Fibroblast of lung (primary cell): Measurements from ENCODE around the gene MCM3AP. TPM values are rescaled to one million over a fixed set of nuclear protein-coding genes. Genes with fewer than 3 reads are reported as not detected.

Source experiments
- DNase-seq, 2 donors: peaks; one replicate each; pipeline versions ENCODE4 v3.0.0 to v3.0.0-alpha.2; 2010; ENCODE audit warnings: low read depth in 2 of 2
- H2AFZ ChIP-seq: 2 replicates; pipeline ENCODE4 v1.5.1; 2012; ENCODE audit warnings: low read length, control low read depth, inconsistent platforms
- H3K27ac ChIP-seq: 2 replicates; pipeline ENCODE4 v1.5.1; 2011; ENCODE audit warnings: low read length, control low read depth; ENCODE audit not compliant: insufficient read depth
- H3K27me3 ChIP-seq: 2 replicates; pipeline ENCODE4 v1.5.1; 2011; ENCODE audit warnings: mild to moderate bottlenecking, low read length; ENCODE audit not compliant: control insufficient read depth, insufficient read depth
- H3K36me3 ChIP-seq: 2 replicates; pipeline ENCODE4 v1.5.1; 2011; ENCODE audit warnings: low read length; ENCODE audit not compliant: control insufficient read depth, insufficient read depth
- H3K4me1 ChIP-seq: 2 replicates; pipeline ENCODE4 v1.5.1; 2011; ENCODE audit warnings: low read length; ENCODE audit not compliant: control insufficient read depth, insufficient read depth; ENCODE audit errors: extremely low read depth
- H3K4me2 ChIP-seq: 2 replicates; pipeline ENCODE4 v1.5.1; 2011; ENCODE audit warnings: low read length, control low read depth; ENCODE audit not compliant: insufficient read depth; ENCODE audit errors: extremely low read depth
- H3K4me3 ChIP-seq, 4 experiments: fragments of 200-600 bp in 1 of 4; sonication (generic) in 1 of 4; replicated peaks in 1 of 4; 2 replicates each; pipeline ENCODE4 v1.5.1; 2011 to 2016; ENCODE audit warnings: low read length in 4 of 4, low read depth in 3 of 4, mild to moderate bottlenecking in 3 of 4, control low read depth in 2 of 4, inconsistent platforms in 1 of 4, mixed read lengths in 1 of 4; ENCODE audit not compliant: insufficient read depth in 1 of 4; ENCODE audit errors: control extremely low read depth in 1 of 4
- H3K79me2 ChIP-seq: 2 replicates; pipeline ENCODE4 v1.5.1; 2012; ENCODE audit warnings: mild to moderate bottlenecking, low read length, inconsistent platforms; ENCODE audit not compliant: control insufficient read depth, insufficient read depth
- H3K9ac ChIP-seq: 2 replicates; pipeline ENCODE4 v1.5.1; 2011; ENCODE audit warnings: mild to moderate bottlenecking, low read length, control low read depth; ENCODE audit not compliant: insufficient read depth
- H3K9me3 ChIP-seq: 2 replicates; pipeline ENCODE4 v1.5.1; 2012; ENCODE audit warnings: low read depth, low read length; ENCODE audit not compliant: control insufficient read depth, insufficient read depth
- H4K20me1 ChIP-seq: 2 replicates; pipeline ENCODE4 v1.5.1; 2011; ENCODE audit warnings: low read length; ENCODE audit not compliant: control insufficient read depth, insufficient read depth; ENCODE audit errors: extremely low read depth
- EZH2 ChIP-seq: IDR thresholded peaks from 2 replicates; pipeline ENCODE4 v1.5.1; 2012; ENCODE audit warnings: low read length, control low read depth, mild to moderate bottlenecking; ENCODE audit errors: missing control alignments
- polyA plus RNA-seq, 2 donors: library from polyadenylated mRNA; depleted of rRNA in 1 of 2; stranded (reverse) in 1 of 2; unstranded in 1 of 2; fragments of >200 nt; gene quantifications; 2 replicates each; pipeline ENCODE4 v1.2.1, GENCODE V29; 2011 to 2012; ENCODE audit warnings: missing spikeins in 1 of 2
- total RNA-seq: library from RNA; depleted of rRNA; stranded (reverse); fragments of >200 nt; gene quantifications from 2 replicates; pipeline ENCODE4 v1.2.1, GENCODE V29; 2014
- TF ChIP-seq, protein P1 (sequence below), 2 donors: IDR thresholded peaks in 1 of 2; conservative IDR thresholded peaks in 1 of 2; 1 replicate in 1 of 2; 2 replicates in 1 of 2; pipeline ENCODE4 v1.5.1; 2011 to 2012; ENCODE audit warnings: low read length in 2 of 2, control low read depth in 1 of 2, inconsistent platforms in 1 of 2, low read depth in 1 of 2, mild to moderate bottlenecking in 1 of 2

Gene MCM3AP
- total and polyA plus RNA-seq, 2 donors (not counting 1 experiment from before 2014, with no cell fraction given), result 40.4 to 64.6 TPM

- TF ChIP-seq EZH2, result no peak
- TF ChIP-seq, protein P1, sequence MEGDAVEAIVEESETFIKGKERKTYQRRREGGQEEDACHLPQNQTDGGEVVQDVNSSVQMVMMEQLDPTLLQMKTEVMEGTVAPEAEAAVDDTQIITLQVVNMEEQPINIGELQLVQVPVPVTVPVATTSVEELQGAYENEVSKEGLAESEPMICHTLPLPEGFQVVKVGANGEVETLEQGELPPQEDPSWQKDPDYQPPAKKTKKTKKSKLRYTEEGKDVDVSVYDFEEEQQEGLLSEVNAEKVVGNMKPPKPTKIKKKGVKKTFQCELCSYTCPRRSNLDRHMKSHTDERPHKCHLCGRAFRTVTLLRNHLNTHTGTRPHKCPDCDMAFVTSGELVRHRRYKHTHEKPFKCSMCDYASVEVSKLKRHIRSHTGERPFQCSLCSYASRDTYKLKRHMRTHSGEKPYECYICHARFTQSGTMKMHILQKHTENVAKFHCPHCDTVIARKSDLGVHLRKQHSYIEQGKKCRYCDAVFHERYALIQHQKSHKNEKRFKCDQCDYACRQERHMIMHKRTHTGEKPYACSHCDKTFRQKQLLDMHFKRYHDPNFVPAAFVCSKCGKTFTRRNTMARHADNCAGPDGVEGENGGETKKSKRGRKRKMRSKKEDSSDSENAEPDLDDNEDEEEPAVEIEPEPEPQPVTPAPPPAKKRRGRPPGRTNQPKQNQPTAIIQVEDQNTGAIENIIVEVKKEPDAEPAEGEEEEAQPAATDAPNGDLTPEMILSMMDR (conservative IDR thresholded peaks at IDR 0.05 in 1 of 2, IDR thresholded peaks at IDR 0.05 in 1 of 2; ENCODE audit: low read depth in 1 of 2, low read length in 2 of 2), result peak; percentile 20 to 46
- Histone ChIP-seq H4K20me1 (no peaks in the 10 kb centered on the region), H3K4me2 (peak overlapping the region; percentile 85), H3K79me2 (peaks cover 41% of the 10 kb centered on the region), H2AFZ (peak overlapping the region; percentile 74), H3K4me3 (peak overlapping the region; percentile 56 to 68 (median 60)), H3K9me3 (no peaks in the 10 kb centered on the region), H3K9ac (peak overlapping the region; percentile 62), H3K27ac (no peak overlapping the region), H3K36me3 (peaks cover 2% of the 10 kb centered on the region), H3K27me3 (no peaks in the 10 kb centered on the region), H3K4me1 (peaks cover 9% of the 10 kb centered on the region)
- DNase-seq, result no peak
Measured at GRCh38 chr21:46229133-46229922, 56.1 kb downstream of the MCM3AP start.

DNA sequence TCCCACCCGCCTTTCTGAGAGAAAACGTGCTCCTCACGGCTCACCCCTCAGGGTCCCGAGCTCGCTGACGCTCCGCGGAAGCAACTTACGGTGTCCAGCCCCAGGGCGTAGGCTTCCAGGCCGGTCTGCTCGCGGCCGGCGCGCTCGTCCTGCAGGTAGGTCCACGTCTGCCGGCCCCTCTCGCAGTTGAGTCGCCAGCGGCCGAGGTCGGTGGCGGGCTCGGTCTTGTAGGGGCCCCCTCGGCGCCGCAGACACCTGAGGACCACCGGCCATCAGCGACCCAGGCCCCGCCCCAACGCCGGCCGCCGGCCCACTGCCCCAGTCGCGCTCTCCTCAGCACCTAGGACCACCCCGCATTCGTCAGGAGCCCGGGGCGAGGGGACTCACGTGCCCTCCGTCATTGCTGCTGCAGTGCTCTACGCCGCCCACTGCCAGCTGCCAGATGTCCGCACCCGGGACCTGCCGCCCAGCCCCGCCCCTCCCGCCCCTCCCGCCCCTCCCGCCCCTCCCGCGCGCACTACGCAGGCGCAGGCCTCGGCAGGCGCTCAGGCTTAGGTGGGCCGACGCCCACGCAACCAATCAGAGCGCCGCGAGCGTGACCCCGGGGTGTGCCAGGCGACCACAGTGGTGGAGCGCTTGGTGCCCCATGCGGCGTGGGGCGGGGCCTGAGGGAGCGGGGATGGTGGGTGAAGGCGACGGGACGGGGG is 56.9 kb downstream of the MCM3AP start, which contains the start of gene LSS:
LSS (minus strand) TSS at position 430 of the 707 bp plus-strand sequence; CDS start at position 401, 29 bp downstream.
- peak within 1 kb of the TSS; percentile 80 to 98 (median 86) for H3K4me3 ChIP-seq
- no peaks in the 10 kb centered on the region for H3K9me3 ChIP-seq
- peaks cover 2% of the 10 kb centered on the region for H3K36me3 ChIP-seq
- TF ChIP-seq EZH2, result no peak
- TF ChIP-seq, protein P1 (conservative IDR thresholded peaks at IDR 0.05 in 1 of 2, IDR thresholded peaks at IDR 0.05 in 1 of 2; ENCODE audit: low read depth in 1 of 2, low read length in 2 of 2), result no peak
- peak within 1 kb of the TSS; percentile 74 for H2AFZ ChIP-seq
- H3K4me1 ChIP-seq, result peaks cover 9% of the 10 kb centered on the region
- H3K27ac ChIP-seq, result peak within 1 kb of the TSS; percentile 88
- H3K9ac ChIP-seq, result peak within 1 kb of the TSS; percentile 90
- H3K79me2 ChIP-seq, result peaks cover 46% of the 10 kb centered on the region
- H3K27me3 ChIP-seq, result no peaks in the 10 kb centered on the region
- H4K20me1 ChIP-seq, result no peaks in the 10 kb centered on the region
- H3K4me2 ChIP-seq, result peak within 1 kb of the TSS; percentile 96
- DNase-seq, result peak; percentile 97 to 99

- Histone ChIP-seq H3K4me3 (peak overlapping the region; percentile 80 to 98 (median 86)), H3K4me2 (peak overlapping the region; percentile 96), H3K79me2 (peaks cover 51% of the 10 kb centered on the region), H3K27me3 (no peaks in the 10 kb centered on the region), H3K36me3 (peaks cover 3% of the 10 kb centered on the region), H3K4me1 (peaks cover 9% of the 10 kb centered on the region), H3K9ac (peak overlapping the region; percentile 90), H3K27ac (peak overlapping the region; percentile 88), H2AFZ (no peak overlapping the region), H3K9me3 (no peaks in the 10 kb centered on the region), H4K20me1 (no peaks in the 10 kb centered on the region)
- no peak for TF ChIP-seq EZH2
- TF ChIP-seq, protein P1 (conservative IDR thresholded peaks at IDR 0.05 in 1 of 2, IDR thresholded peaks at IDR 0.05 in 1 of 2; ENCODE audit: low read depth in 1 of 2, low read length in 2 of 2), result no peak
- no peak for DNase-seq
Measured at GRCh38 chr21:46227811-46228344, 57.5 kb downstream of the MCM3AP start.
